ENCODE measurements around the gene DNAH17. TPM values are rescaled to one million over a fixed set of nuclear protein-coding genes. Genes with fewer than 3 reads are reported as not detected.

The DNAH17 gene
- total and polyA plus RNA-seq, 2 donors (not counting 3 experiments of a cell fraction or from before 2014, with no cell fraction given): not detected

DNA sequence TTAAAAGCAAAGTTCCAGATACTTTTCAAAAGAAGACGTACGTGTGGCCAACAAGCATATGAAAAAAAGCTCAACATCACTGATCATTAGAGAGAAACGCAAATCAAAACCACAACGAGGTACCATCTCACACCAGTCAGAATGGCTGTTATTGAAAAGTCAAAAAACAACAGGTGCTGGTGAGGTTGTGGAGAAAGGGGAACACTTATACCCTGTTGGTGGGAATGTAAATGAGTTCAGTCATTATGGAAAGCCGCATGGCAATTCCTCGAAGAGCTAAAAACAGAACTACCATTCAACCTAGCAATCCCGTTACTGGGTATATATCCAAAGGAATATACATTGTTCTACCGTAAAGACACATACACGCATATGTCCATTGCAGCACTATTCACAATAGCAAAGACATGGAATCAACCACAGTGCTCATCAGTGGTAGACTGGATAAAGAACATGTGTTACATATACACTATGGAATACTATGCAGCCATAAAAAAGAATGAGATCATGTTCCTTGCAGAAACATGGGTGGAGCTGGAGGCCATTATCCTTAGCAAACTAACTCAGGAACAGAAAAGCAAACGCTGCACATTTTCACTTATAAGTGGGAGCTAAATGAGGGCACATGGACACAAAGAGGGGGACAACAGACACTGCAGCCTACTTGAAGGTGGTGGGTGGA, 31.1 kb upstream of the DNAH17 start:
- DNase-seq (ENCODE audit: low read depth, low spot score) (no peak), FAIRE-seq (peak; percentile 8)
- Histone ChIP-seq H3K9me3 (replicated peaks; ENCODE audit: control insufficient read depth, insufficient read depth, low read length) (no peaks in the 10 kb centered on the region), H3K4me2 (ENCODE audit: insufficient read depth, low read length) (no peak overlapping the region), H3K27ac (ENCODE audit: insufficient read depth, low read depth, low read length) (no peak overlapping the region), H4K20me1 (replicated peaks; ENCODE audit: control insufficient read depth, extremely low read depth, insufficient read depth, low read length) (no peaks in the 10 kb centered on the region), H3K9ac (replicated peaks; ENCODE audit: extremely low read depth, insufficient read depth, low read length) (no peak overlapping the region), H3K4me3 (replicated peaks in 1 of 3; ENCODE audit: insufficient read depth in 1 of 3, low read depth in 1 of 3, low read length in 3 of 3) (no peak overlapping the region), H3K9me1 (replicated peaks; ENCODE audit: control insufficient read depth, extremely low read depth, insufficient read depth, low read length) (no peaks in the 10 kb centered on the region), H2AFZ (ENCODE audit: low read depth, low read length) (no peak overlapping the region), H3K27me3 (ENCODE audit: control insufficient read depth in 2 of 2, insufficient read depth in 2 of 2, low read length in 2 of 2) (peaks cover 7% of the 10 kb centered on the region in 2 experiments), H3K79me2 (ENCODE audit: control insufficient read depth, insufficient read depth, low read length) (no peaks in the 10 kb centered on the region), H3K4me1 (ENCODE audit: control insufficient read depth, extremely low read depth, insufficient read depth, low read length) (no peaks in the 10 kb centered on the region), H3K36me3 (ENCODE audit: control insufficient read depth in 2 of 2, extremely low read depth in 1 of 2, insufficient read depth in 2 of 2, low read length in 2 of 2) (no peaks in the 10 kb centered on the region)
- BruUV-seq (replicated peaks): no TSS peak
- ChIA-PET CTCF (no interaction called here), POLR2A (interaction anchor here (0.6 to 0.8 kb wide), 2 partner anchors 10 to 24 kb away, joined by 3 read pairs; no protein-coding TSS in a partner anchor)
- TF ChIP-seq FOS (IDR thresholded peaks at IDR 0.05; ENCODE audit: borderline replicate concordance, insufficient read depth, low read length) (no peak), GATA2 (IDR thresholded peaks at IDR 0.05; ENCODE audit: insufficient read depth, insufficient read length, low read depth, low read length) (no peak), JUN (IDR thresholded peaks at IDR 0.05; ENCODE audit: borderline replicate concordance, insufficient read depth, insufficient read length, low read depth) (no peak), EZH2 (IDR thresholded peaks at IDR 0.05; ENCODE audit: borderline replicate concordance, low read depth, low read length, severe bottlenecking) (no peak), POLR2AphosphoS5 (IDR thresholded peaks at IDR 0.05; ENCODE audit: insufficient read depth, low read depth, low read length) (no peak), MYC (IDR thresholded peaks at IDR 0.05; ENCODE audit: low read depth, low read length) (no peak), POLR2A (IDR thresholded peaks at IDR 0.05; ENCODE audit: low read depth, low read length) (no peak)
- TF ChIP-seq, protein P1, sequence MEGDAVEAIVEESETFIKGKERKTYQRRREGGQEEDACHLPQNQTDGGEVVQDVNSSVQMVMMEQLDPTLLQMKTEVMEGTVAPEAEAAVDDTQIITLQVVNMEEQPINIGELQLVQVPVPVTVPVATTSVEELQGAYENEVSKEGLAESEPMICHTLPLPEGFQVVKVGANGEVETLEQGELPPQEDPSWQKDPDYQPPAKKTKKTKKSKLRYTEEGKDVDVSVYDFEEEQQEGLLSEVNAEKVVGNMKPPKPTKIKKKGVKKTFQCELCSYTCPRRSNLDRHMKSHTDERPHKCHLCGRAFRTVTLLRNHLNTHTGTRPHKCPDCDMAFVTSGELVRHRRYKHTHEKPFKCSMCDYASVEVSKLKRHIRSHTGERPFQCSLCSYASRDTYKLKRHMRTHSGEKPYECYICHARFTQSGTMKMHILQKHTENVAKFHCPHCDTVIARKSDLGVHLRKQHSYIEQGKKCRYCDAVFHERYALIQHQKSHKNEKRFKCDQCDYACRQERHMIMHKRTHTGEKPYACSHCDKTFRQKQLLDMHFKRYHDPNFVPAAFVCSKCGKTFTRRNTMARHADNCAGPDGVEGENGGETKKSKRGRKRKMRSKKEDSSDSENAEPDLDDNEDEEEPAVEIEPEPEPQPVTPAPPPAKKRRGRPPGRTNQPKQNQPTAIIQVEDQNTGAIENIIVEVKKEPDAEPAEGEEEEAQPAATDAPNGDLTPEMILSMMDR (IDR thresholded peaks at IDR 0.05; ENCODE audit: extremely low read depth in 1 of 2, insufficient read depth in 1 of 2, low read depth in 1 of 2, low read length in 2 of 2): no peak
- TF ChIP-seq, protein P2, sequence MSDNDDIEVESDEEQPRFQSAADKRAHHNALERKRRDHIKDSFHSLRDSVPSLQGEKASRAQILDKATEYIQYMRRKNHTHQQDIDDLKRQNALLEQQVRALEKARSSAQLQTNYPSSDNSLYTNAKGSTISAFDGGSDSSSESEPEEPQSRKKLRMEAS (IDR thresholded peaks at IDR 0.05; ENCODE audit: insufficient read depth, insufficient read length): no peak
- dilution Hi-C loops (cut with MboI; ENCODE audit: extremely low pct_ligation_motif_present, low sequenced_read_pairs) (no loop called here), intact Hi-C loops (cut with micrococcal nuclease) (loop anchor here (5.0 kb wide), 1 partner anchor 111 kb away; no protein-coding TSS in a partner anchor)

Data from endothelial cell of umbilical vein (primary cell).